Glutamatergic neuron (in vitro differentiated cells): Measurements from ENCODE around the gene PCDH9. TPM values are rescaled to one million over a fixed set of nuclear protein-coding genes. Genes with fewer than 3 reads are reported as not detected.

ENCODE experiments used
- DNase-seq: peaks from one replicate; pipeline ENCODE4 v3.0.0; 2022
- H3K27ac Mint-ChIP-seq: one replicate; pipeline ENCODE4 v1.8.0; 2020; ENCODE audit warnings: mild to moderate bottlenecking, mixed read lengths, inconsistent platforms; ENCODE audit not compliant: unreplicated experiment
- H3K27me3 Mint-ChIP-seq: one replicate; pipeline ENCODE4 v1.8.0; 2020; ENCODE audit warnings: mild to moderate bottlenecking, moderate library complexity, mixed read lengths, inconsistent platforms; ENCODE audit not compliant: unreplicated experiment
- H3K36me3 Mint-ChIP-seq: one replicate; pipeline ENCODE4 v1.8.0; 2020; ENCODE audit warnings: mild to moderate bottlenecking, mixed read lengths, inconsistent platforms; ENCODE audit not compliant: unreplicated experiment
- H3K4me1 Mint-ChIP-seq: one replicate; pipeline ENCODE4 v1.8.0; 2020; ENCODE audit warnings: mild to moderate bottlenecking, low read depth, mixed read lengths, inconsistent platforms; ENCODE audit not compliant: unreplicated experiment
- H3K4me3 Mint-ChIP-seq: one replicate; pipeline ENCODE4 v1.8.0; 2020; ENCODE audit warnings: mild to moderate bottlenecking, mixed read lengths, inconsistent platforms; ENCODE audit not compliant: unreplicated experiment
- H3K9me3 Mint-ChIP-seq: one replicate; pipeline ENCODE4 v1.8.0; 2020; ENCODE audit warnings: mild to moderate bottlenecking, moderate library complexity, mixed read lengths, inconsistent platforms; ENCODE audit not compliant: unreplicated experiment
- CTCF ChIP-seq: fragments of 200-600 bp; sonication (generic); IDR thresholded peaks from one replicate; pipeline ENCODE4 v1.5.0; 2021; ENCODE audit not compliant: partially characterized antibody, unreplicated experiment
- total RNA-seq: library from RNA; stranded (reverse); fragmentation: NEBNext Ultra II Directional; extraction: Animal tissue kit (Norgen Biotek cat#: 25700); gene quantifications from one replicate; pipeline ENCODE4 v1.2.1, GENCODE V29; 2021; ENCODE audit not compliant: unreplicated experiment

Gene PCDH9
- total RNA-seq, 1 donor from 2014 or later: 43.3 TPM

- H3K36me3 Mint-ChIP-seq: no peaks in the 10 kb centered on the region
- peaks cover 49% of the 10 kb centered on the region for H3K4me1 Mint-ChIP-seq
- H3K27me3 Mint-ChIP-seq: peaks cover 1% of the 10 kb centered on the region
- no peak for TF ChIP-seq CTCF
- H3K4me3 Mint-ChIP-seq: no peak overlapping the region
- H3K27ac Mint-ChIP-seq: peak overlapping the region; percentile 53
- no peak for DNase-seq
- H3K9me3 Mint-ChIP-seq: no peaks in the 10 kb centered on the region
Observed at GRCh38 chr13:67136157-67136556, 94.0 kb downstream of the PCDH9 start.

DNA sequence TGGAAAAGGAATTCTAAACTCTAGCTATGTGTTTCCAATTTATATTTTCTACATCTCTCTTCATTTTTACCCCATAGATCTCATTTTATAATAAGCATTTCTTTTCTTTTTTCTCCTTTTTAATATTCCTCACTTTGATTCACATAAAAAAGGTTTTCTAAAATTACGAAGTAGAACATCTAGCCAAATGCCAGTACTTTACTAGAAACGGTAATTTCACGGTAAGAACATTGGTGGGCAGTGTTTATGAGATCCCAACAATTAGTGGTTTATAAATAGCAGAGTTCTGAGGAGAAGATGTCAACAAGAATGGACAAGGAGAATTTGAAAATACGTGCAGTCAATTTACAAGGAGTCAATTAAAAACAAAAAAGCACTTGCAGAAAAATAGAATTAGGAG, 94.8 kb downstream of the PCDH9 start:
- Mint-ChIP-seq H3K9me3 (no peaks in the 10 kb centered on the region), H3K4me1 (peaks cover 45% of the 10 kb centered on the region), H3K4me3 (no peak overlapping the region), H3K27me3 (no peaks in the 10 kb centered on the region), H3K27ac (no peak overlapping the region), H3K36me3 (no peaks in the 10 kb centered on the region)
- no peak for DNase-seq
- TF ChIP-seq CTCF: no peak

DNA sequence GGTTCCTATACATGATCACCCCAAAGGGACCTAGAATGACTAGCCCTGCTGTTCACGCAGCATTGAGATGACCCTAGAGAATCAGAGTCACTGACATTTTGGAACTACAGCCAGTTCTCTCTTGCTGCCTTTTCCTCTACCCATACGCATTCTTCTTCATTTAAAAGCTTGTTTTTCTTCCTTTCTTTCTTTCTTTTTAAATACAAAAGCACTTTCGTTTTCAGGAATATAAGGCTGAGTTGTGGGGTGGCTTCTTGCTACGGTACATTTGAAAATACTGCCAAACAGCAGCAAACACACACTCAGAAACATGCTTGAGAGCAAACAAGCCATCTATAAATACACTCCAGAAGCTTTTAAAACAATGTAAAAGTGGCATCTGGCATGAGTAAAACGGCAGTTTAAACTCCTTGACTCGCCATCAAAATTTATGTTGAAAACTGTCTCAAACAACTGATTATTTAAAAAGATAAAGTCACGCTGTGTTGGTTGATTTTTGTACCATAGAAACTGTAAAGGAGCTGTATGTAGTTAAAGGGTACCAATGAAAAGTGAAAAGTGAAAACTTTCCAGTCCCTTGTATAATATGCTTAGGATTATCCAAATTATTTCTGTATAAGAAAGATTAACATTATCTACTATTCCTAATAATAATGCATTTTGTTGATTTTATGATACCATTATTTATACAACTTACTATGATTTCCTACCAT, 95.6 kb downstream of the PCDH9 start:
- no peaks in the 10 kb centered on the region for H3K27me3 Mint-ChIP-seq
- H3K36me3 Mint-ChIP-seq: no peaks in the 10 kb centered on the region
- peak overlapping the region; percentile 80 for H3K4me3 Mint-ChIP-seq
- peak overlapping the region; percentile 87 for H3K27ac Mint-ChIP-seq
- no peak for DNase-seq
- H3K9me3 Mint-ChIP-seq: no peaks in the 10 kb centered on the region
- H3K4me1 Mint-ChIP-seq: peaks cover 41% of the 10 kb centered on the region
- TF ChIP-seq CTCF: no peak

DNA sequence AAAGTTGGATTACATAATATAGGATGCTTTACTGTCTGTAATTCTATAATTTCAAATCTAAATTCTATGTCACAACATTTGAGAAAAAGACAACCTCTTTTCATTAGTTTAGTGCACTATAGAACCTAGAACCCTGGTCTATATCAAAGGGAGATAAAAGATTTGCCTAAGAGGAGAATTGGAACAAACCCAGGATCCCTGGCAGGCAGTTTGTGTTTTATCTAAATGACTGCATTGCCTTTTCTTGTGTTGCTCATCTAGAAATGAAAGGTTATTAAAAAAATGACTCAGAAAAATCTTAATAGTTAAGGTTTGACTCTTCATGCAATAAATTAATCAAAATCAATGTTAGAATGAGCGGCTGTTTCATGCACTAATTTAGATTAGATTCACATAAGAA, 96.7 kb downstream of the PCDH9 start:
- DNase-seq: no peak
- H3K4me3 Mint-ChIP-seq: no peak overlapping the region
- H3K36me3 Mint-ChIP-seq: no peaks in the 10 kb centered on the region
- H3K4me1 Mint-ChIP-seq: peaks cover 34% of the 10 kb centered on the region
- no peak overlapping the region for H3K27ac Mint-ChIP-seq
- H3K9me3 Mint-ChIP-seq: no peaks in the 10 kb centered on the region
- no peaks in the 10 kb centered on the region for H3K27me3 Mint-ChIP-seq
- no peak for TF ChIP-seq CTCF

DNA sequence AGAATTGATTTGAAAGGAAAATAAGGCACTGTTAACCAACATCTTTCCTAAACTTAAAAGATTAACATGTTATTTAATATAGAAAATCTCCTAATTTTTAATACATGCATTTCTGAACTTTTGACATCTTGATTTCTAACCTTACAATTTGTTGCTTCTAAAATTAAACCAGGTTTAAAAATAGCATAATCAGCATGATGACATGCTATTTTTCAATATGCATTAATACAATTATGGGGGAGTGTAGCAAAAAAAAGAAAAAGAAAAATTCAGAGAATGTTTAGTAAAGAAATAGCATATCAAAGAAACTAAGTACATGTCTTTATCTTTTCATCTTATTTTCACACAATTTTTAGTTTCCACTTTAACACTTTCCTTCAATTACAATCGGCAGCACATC, 98.7 kb downstream of the PCDH9 start:
- peaks cover 23% of the 10 kb centered on the region for H3K4me1 Mint-ChIP-seq
- no peak overlapping the region for H3K4me3 Mint-ChIP-seq
- no peaks in the 10 kb centered on the region for H3K27me3 Mint-ChIP-seq

More for the DNA sequence above, 98.7 kb downstream of the PCDH9 start:
- TF ChIP-seq CTCF: no peak
- no peak for DNase-seq
- Mint-ChIP-seq H3K9me3 (no peaks in the 10 kb centered on the region), H3K36me3 (no peaks in the 10 kb centered on the region), H3K27ac (no peak overlapping the region)
